SK-N-SH treated with all-trans-retinoic acid at 6 μM for 48 hours (cell line): Measurements from ENCODE around the gene OR13C8.
"Not testable (repeated sequence)": the region's sequence is repeated elsewhere in the genome, so short reads cannot be mapped to it uniquely, and the experiment has no call there.

Experiments used
- ATAC-seq: fragments of 200-7000 bp; cut with Tn5 transposase; 3 replicates; pipeline ENCODE4 v1.9.1; 2020; ENCODE audit warnings: mild to moderate bottlenecking, moderate library complexity
- ARNTL ChIP-seq: fragments of 450-650 bp; formaldehyde crosslinking; IDR thresholded peaks from 2 replicates; pipeline ENCODE4 v1.5.0; 2020; ENCODE audit warnings: low read depth, mild to moderate bottlenecking, moderate library complexity, borderline replicate concordance
- BACH2 ChIP-seq: fragments of 250-450 bp; sonication (Bioruptor Pico); IDR thresholded peaks from 2 replicates; pipeline ENCODE4 v1.9.0; 2021; ENCODE audit warnings: mild to moderate bottlenecking, borderline replicate concordance
- CSDC2 ChIP-seq: fragments of 250-450 bp; sonication (Bioruptor Pico); IDR thresholded peaks from 2 replicates; pipeline ENCODE4 v1.5.0; 2020; ENCODE audit warnings: mild to moderate bottlenecking, moderate library complexity
- ESRRG ChIP-seq: fragments of 250-450 bp; sonication (Bioruptor Pico); IDR thresholded peaks from 2 replicates; pipeline ENCODE4 v1.6.1; 2021; ENCODE audit warnings: mild to moderate bottlenecking
- GLIS3 ChIP-seq: fragments of 250-450 bp; sonication (Bioruptor Pico); IDR thresholded peaks from 2 replicates; pipeline ENCODE4 v1.5.0; 2020; ENCODE audit warnings: mild to moderate bottlenecking, moderate library complexity
- ISL1 ChIP-seq: fragments of 250-450 bp; sonication (Bioruptor Pico); IDR thresholded peaks from 2 replicates; pipeline ENCODE4 v2.1.2; 2022; ENCODE audit warnings: mild to moderate bottlenecking, moderate library complexity
- OSR1 ChIP-seq: fragments of 250-450 bp; sonication (Bioruptor Pico); IDR thresholded peaks from 2 replicates; pipeline ENCODE4 v1.8.0; 2022; ENCODE audit warnings: moderate library complexity, mild to moderate bottlenecking, inconsistent platforms
- PPARA ChIP-seq: fragments of 250-450 bp; sonication (Bioruptor Pico); IDR thresholded peaks from 2 replicates; pipeline ENCODE4 v1.5.0; 2020; ENCODE audit warnings: mild to moderate bottlenecking, borderline replicate concordance
- RARB ChIP-seq: fragments of 250-450 bp; sonication (Bioruptor Pico); IDR thresholded peaks from 2 replicates; pipeline ENCODE4 v1.8.0; 2021; ENCODE audit warnings: mild to moderate bottlenecking, moderate library complexity
- SNAI2 ChIP-seq: fragments of 250-450 bp; sonication (Bioruptor Pico); IDR thresholded peaks from 2 replicates; pipeline ENCODE4 v1.5.0; 2020; ENCODE audit warnings: mild to moderate bottlenecking, moderate library complexity
- TCF4 ChIP-seq: fragments of 250-450 bp; sonication (Bioruptor Pico); IDR thresholded peaks from 2 replicates; pipeline ENCODE4 v1.8.0; 2021; ENCODE audit warnings: mild to moderate bottlenecking, moderate library complexity, borderline replicate concordance
- TOX ChIP-seq: fragments of 250-450 bp; sonication (Bioruptor Pico); IDR thresholded peaks from 2 replicates; pipeline ENCODE4 v1.8.0; 2021; ENCODE audit warnings: mild to moderate bottlenecking, moderate library complexity, borderline replicate concordance
- ZC3H10 ChIP-seq: fragments of 250-450 bp; sonication (Bioruptor Pico); IDR thresholded peaks from 2 replicates; pipeline ENCODE4 v1.5.1; 2021; ENCODE audit warnings: mild to moderate bottlenecking, moderate library complexity
- ZFP3 ChIP-seq: fragments of 250-450 bp; sonication (Bioruptor Pico); IDR thresholded peaks from 2 replicates; pipeline ENCODE4 v1.5.0; 2020; ENCODE audit warnings: mild to moderate bottlenecking, moderate library complexity
- ZNF565 ChIP-seq: fragments of 450-650 bp; formaldehyde crosslinking; conservative IDR thresholded peaks from 2 replicates; pipeline ENCODE4 v1.5.0; 2020; ENCODE audit warnings: low read depth, mild to moderate bottlenecking, moderate library complexity
- ZNF70 ChIP-seq: fragments of 450-650 bp; formaldehyde crosslinking; IDR thresholded peaks from 2 replicates; pipeline ENCODE4 v1.5.0; 2020; ENCODE audit warnings: mild to moderate bottlenecking, moderate library complexity
- ZNF8 ChIP-seq: fragments of 450-650 bp; formaldehyde crosslinking; IDR thresholded peaks from 2 replicates; pipeline ENCODE4 v1.5.0; 2020; ENCODE audit warnings: mild to moderate bottlenecking, moderate library complexity
- TF ChIP-seq, protein P1 (sequence below): fragments of 250-450 bp; sonication (Bioruptor Pico); IDR thresholded peaks from 2 replicates; pipeline ENCODE4 v1.8.0; 2020; ENCODE audit warnings: mild to moderate bottlenecking, moderate library complexity, borderline replicate concordance
- TF ChIP-seq, protein P2 (sequence below): fragments of 250-450 bp; sonication (Bioruptor Pico); IDR thresholded peaks from 2 replicates; pipeline ENCODE4 v1.5.1; 2021; ENCODE audit warnings: mild to moderate bottlenecking, moderate library complexity
- TF ChIP-seq, protein P3 (sequence below): fragments of 250-450 bp; sonication (Bioruptor Pico); IDR thresholded peaks from 2 replicates; pipeline ENCODE4 v1.5.1; 2020; ENCODE audit warnings: low read depth, mild to moderate bottlenecking, moderate library complexity
- TF ChIP-seq, protein P4 (sequence below): fragments of 250-450 bp; sonication (Bioruptor Pico); IDR thresholded peaks from 2 replicates; pipeline ENCODE4 v1.5.0; 2020; ENCODE audit warnings: mild to moderate bottlenecking, moderate library complexity
- TF ChIP-seq, protein P5 (sequence below): fragments of 250-450 bp; sonication (Bioruptor Pico); IDR thresholded peaks from 2 replicates; pipeline ENCODE4 v1.8.0; 2021; ENCODE audit warnings: low read depth, mild to moderate bottlenecking, moderate library complexity, borderline replicate concordance

Gene OR13C8, protein sequence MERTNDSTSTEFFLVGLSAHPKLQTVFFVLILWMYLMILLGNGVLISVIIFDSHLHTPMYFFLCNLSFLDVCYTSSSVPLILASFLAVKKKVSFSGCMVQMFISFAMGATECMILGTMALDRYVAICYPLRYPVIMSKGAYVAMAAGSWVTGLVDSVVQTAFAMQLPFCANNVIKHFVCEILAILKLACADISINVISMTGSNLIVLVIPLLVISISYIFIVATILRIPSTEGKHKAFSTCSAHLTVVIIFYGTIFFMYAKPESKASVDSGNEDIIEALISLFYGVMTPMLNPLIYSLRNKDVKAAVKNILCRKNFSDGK

DNA sequence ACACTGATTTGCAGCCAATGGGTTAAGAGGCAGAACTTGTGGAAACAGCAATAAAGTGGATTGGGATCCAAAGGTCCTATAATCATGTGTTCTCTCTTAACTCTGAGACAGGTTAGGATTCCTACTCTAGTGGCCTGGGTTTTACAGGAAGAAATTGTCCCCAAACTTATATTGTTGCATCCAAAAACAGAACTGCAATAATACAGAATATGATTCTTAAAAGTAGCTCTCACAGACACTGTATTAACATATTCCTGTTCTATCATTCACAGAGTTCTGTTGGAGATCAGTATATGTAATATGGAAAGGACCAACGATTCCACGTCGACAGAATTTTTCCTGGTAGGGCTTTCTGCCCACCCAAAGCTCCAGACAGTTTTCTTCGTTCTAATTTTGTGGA lies at the start of gene OR13C8:
Gene OR13C8 (plus strand): TSS at position 301 of the 400 bp plus-strand sequence. CDS start 0 bp downstream, at position 301.
- TF ChIP-seq ZFP3 (no peak), ZC3H10 (CRISPR knock-in tag) (no peak), PPARA (CRISPR knock-in tag) (no peak), BACH2 (CRISPR knock-in tag) (no peak)
- TF ChIP-seq, protein P1, sequence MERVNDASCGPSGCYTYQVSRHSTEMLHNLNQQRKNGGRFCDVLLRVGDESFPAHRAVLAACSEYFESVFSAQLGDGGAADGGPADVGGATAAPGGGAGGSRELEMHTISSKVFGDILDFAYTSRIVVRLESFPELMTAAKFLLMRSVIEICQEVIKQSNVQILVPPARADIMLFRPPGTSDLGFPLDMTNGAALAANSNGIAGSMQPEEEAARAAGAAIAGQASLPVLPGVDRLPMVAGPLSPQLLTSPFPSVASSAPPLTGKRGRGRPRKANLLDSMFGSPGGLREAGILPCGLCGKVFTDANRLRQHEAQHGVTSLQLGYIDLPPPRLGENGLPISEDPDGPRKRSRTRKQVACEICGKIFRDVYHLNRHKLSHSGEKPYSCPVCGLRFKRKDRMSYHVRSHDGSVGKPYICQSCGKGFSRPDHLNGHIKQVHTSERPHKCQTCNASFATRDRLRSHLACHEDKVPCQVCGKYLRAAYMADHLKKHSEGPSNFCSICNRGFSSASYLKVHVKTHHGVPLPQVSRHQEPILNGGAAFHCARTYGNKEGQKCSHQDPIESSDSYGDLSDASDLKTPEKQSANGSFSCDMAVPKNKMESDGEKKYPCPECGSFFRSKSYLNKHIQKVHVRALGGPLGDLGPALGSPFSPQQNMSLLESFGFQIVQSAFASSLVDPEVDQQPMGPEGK (CRISPR knock-in tag), result no peak
- TF ChIP-seq, protein P2, sequence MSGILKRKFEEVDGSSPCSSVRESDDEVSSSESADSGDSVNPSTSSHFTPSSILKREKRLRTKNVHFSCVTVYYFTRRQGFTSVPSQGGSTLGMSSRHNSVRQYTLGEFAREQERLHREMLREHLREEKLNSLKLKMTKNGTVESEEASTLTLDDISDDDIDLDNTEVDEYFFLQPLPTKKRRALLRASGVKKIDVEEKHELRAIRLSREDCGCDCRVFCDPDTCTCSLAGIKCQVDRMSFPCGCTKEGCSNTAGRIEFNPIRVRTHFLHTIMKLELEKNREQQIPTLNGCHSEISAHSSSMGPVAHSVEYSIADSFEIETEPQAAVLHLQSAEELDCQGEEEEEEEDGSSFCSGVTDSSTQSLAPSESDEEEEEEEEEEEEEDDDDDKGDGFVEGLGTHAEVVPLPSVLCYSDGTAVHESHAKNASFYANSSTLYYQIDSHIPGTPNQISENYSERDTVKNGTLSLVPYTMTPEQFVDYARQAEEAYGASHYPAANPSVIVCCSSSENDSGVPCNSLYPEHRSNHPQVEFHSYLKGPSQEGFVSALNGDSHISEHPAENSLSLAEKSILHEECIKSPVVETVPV (CRISPR knock-in tag), result no peak
- TF ChIP-seq, protein P3, sequence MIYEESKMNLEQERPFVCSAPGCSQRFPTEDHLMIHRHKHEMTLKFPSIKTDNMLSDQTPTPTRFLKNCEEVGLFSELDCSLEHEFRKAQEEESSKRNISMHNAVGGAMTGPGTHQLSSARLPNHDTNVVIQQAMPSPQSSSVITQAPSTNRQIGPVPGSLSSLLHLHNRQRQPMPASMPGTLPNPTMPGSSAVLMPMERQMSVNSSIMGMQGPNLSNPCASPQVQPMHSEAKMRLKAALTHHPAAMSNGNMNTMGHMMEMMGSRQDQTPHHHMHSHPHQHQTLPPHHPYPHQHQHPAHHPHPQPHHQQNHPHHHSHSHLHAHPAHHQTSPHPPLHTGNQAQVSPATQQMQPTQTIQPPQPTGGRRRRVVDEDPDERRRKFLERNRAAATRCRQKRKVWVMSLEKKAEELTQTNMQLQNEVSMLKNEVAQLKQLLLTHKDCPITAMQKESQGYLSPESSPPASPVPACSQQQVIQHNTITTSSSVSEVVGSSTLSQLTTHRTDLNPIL (CRISPR knock-in tag), result no peak
- ATAC-seq, result no peak

DNA sequence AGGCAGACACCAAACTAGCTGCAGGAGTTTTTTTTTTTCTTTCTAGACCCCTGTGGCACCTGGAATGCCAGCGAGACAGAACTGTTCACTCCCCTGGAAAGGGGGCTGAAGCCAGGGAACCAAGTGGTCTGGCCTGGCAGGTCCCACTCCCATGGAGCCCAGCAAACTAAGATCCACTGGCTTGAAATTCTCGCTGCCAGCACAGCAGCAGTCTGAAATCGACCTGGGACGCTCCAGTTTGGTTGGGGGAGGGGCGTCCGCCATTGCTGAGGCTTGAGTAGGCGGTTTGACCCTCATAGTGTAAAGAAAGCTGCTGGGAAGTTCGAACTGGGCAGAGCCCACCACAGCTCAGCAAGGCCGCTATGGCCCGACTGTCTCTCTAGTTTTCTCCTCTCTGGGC lies 48.7 kb upstream of the OR13C8 start:
- ATAC-seq, result not testable (repeated sequence)

DNA sequence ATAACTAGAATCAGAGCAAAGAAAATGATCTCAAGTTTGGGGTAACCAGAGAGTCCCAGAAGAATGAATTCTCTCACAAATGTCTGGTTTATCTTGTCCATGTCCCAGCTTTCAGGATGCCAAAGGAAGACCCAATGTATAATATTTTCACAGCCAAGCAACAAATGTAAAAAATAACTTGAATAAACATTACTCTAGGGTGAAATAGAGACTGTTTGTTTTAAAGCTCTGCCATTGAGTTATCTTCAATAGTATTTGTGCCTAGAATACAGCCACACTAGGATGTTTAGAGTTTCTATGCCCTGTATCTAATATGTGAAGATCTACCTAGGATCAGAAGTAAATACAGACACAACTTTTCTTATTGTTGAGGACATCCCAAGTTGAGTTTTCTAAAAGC lies 41.9 kb upstream of the OR13C8 start, which contains the start of gene OR13C4:
Gene OR13C4 (minus strand): TSS at position 101 of the 400 bp plus-strand sequence. CDS start 0 bp downstream, at position 101.
- ATAC-seq, result no peak
- TF ChIP-seq ZNF8 (CRISPR knock-in tag) (no peak), ARNTL (no peak), RARB (CRISPR knock-in tag) (no peak), ESRRG (CRISPR knock-in tag) (no peak), GLIS3 (no peak), ZNF565 (CRISPR knock-in tag) (no peak), OSR1 (CRISPR knock-in tag) (no peak), BACH2 (CRISPR knock-in tag) (no peak), ZNF70 (no peak), ZFP3 (no peak), ZC3H10 (CRISPR knock-in tag) (no peak)
- TF ChIP-seq, protein P4, sequence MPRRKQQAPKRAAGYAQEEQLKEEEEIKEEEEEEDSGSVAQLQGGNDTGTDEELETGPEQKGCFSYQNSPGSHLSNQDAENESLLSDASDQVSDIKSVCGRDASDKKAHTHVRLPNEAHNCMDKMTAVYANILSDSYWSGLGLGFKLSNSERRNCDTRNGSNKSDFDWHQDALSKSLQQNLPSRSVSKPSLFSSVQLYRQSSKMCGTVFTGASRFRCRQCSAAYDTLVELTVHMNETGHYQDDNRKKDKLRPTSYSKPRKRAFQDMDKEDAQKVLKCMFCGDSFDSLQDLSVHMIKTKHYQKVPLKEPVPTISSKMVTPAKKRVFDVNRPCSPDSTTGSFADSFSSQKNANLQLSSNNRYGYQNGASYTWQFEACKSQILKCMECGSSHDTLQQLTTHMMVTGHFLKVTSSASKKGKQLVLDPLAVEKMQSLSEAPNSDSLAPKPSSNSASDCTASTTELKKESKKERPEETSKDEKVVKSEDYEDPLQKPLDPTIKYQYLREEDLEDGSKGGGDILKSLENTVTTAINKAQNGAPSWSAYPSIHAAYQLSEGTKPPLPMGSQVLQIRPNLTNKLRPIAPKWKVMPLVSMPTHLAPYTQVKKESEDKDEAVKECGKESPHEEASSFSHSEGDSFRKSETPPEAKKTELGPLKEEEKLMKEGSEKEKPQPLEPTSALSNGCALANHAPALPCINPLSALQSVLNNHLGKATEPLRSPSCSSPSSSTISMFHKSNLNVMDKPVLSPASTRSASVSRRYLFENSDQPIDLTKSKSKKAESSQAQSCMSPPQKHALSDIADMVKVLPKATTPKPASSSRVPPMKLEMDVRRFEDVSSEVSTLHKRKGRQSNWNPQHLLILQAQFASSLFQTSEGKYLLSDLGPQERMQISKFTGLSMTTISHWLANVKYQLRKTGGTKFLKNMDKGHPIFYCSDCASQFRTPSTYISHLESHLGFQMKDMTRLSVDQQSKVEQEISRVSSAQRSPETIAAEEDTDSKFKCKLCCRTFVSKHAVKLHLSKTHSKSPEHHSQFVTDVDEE (CRISPR knock-in tag), result no peak
- TF ChIP-seq, protein P1 (CRISPR knock-in tag), result no peak

DNA sequence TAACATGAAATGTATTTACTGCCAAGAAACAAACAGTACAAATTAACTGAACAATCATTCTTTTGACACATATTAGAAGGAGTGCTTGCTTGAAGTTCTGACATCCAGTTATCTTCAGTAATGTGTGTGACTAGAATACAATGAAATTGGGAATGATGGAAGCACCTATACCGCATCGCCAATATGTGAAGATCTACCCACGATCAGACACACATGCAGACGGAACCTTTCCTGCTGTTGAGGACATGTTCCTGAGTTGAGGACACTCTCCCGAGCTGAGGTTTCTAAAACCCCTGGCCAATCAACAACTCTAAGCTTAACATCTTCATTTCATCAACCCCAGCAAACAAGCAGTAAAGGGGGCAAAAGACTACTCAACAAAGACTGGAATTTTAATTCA lies 32.2 kb upstream of the OR13C8 start, which contains the start of gene OR13C3:
Gene OR13C3 (minus strand): TSS at position 101 of the 400 bp plus-strand sequence. CDS start 133 bp downstream, outside the sequence.
- ATAC-seq, result no peak
- TF ChIP-seq ZC3H10 (CRISPR knock-in tag) (no peak), ISL1 (CRISPR knock-in tag) (no peak), ESRRG (CRISPR knock-in tag) (no peak), GLIS3 (no peak), ARNTL (no peak), CSDC2 (CRISPR knock-in tag) (no peak), TOX (CRISPR knock-in tag) (no peak), ZNF8 (CRISPR knock-in tag) (no peak), OSR1 (CRISPR knock-in tag) (no peak), SNAI2 (CRISPR knock-in tag) (no peak), PPARA (CRISPR knock-in tag) (no peak), TCF4 (CRISPR knock-in tag) (no peak), ZFP3 (no peak)
- TF ChIP-seq, protein P5, sequence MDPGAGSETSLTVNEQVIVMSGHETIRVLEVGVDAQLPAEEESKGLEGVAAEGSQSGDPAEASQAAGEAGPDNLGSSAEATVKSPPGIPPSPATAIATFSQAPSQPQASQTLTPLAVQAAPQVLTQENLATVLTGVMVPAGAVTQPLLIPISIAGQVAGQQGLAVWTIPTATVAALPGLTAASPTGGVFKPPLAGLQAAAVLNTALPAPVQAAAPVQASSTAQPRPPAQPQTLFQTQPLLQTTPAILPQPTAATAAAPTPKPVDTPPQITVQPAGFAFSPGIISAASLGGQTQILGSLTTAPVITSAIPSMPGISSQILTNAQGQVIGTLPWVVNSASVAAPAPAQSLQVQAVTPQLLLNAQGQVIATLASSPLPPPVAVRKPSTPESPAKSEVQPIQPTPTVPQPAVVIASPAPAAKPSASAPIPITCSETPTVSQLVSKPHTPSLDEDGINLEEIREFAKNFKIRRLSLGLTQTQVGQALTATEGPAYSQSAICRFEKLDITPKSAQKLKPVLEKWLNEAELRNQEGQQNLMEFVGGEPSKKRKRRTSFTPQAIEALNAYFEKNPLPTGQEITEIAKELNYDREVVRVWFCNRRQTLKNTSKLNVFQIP (CRISPR knock-in tag), result no peak
- TF ChIP-seq, protein P1 (CRISPR knock-in tag), result no peak
